IPS DF 19.7 (cell line): Measurements from ENCODE around the gene MEGF6.

ENCODE experiments used
- DNase-seq: peaks from one replicate; pipeline ENCODE4 v3.0.0-alpha.2; 2013; ENCODE audit warnings: low read depth, low spot score

Gene MEGF6

GRCh38 chr1:3571263-3571662, 40.0 kb downstream of the MEGF6 start:
- DNase-seq = no peak

DNA sequence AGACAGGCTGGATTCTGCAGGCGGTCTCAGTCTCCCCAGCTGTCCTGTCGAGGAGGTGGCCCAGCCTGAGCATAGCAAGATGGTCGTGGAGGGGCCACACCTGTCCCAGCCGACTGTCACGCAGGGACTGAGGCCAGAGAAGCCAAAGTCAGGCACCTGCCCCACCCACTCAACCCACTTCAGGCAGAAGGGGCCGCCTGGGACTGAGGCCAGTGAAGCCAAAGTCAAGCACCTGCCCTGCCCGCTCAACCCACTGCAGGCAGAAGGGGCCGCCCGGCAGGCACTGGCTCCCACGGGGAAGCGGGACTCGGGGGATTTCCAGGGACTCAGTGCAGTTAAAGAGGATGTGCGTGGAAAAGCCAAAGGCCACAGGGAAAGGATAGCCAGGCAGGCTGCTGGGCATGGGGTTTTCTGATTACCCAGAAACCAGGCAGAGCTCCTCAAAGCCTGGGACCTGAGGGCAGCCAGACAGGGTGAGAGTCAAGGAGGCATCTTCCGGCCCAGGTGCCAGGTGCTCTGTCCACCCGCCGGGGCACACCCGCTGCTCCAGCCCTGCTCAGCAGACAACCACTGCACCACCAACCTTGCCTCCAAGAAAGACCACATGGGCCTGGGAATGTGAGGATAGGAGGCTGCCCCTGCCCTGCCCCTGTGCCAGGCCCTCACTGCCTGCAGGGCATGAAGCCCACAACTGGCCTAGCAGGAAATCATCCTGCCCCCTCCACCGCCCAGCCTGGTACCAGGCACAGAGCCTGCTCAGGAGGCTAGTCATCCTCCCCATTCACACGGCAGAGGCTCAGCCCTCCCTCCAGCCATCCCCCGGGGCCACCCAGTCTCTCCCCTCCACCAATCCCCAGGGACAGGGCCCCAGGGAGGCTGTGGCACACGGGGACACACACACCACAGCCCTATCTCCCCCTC, 41.0 kb downstream of the MEGF6 start:
- DNase-seq = no peak

DNA sequence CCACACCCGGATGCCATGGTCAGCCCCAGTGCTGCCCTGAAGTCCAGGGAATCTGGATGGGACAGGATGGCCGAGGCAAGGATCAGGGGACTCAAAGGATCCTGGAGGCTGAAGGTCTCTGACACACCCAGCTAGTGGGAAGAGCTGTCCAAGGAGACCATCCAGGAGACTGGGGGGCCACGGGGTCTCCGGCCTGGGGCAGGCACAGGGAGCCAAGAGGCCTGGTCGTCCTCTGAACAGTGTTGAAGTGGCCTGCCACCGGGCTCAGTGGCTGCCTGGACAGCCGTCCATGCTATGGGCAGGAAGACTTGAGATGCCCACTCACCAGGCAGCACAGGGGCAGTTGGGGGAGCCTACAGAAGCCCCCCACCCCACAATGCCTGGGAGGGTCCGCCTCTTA, 41.9 kb downstream of the MEGF6 start:
- DNase-seq = no peak

DNA sequence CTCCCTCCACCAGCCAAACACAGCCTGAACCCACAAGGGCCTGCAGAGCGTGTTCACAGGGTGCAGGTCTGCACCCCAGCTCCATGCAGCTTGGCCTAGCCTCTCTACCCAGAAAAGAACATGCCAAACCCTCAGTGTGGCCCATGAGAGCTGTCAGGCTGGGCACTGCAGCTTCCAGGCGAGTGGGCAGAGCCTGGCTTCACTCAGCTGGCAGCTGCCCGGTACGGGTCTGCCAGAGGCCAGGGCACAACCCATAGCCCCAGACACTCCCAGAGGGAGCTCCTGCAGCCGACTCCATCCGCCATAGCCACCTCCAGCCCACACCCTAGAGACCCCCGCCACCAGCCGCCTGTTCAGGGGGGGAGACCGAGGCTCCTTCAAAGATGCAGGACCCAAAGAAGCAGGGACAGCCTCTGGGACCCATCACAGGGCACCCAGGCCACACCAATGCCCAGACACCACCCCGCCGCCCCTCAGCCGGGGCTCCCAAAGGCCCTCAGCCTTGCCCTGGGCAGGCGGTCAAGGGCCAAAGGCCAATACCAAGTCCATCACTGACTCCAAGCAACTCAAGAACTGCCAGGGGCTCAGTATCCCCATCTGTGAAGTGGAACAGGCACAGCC, 42.4 kb downstream of the MEGF6 start:
- no peak for DNase-seq

- DNase-seq = no peak
Observed at GRCh38 chr1:3566951-3567804, 44.1 kb downstream of the MEGF6 start.

DNA sequence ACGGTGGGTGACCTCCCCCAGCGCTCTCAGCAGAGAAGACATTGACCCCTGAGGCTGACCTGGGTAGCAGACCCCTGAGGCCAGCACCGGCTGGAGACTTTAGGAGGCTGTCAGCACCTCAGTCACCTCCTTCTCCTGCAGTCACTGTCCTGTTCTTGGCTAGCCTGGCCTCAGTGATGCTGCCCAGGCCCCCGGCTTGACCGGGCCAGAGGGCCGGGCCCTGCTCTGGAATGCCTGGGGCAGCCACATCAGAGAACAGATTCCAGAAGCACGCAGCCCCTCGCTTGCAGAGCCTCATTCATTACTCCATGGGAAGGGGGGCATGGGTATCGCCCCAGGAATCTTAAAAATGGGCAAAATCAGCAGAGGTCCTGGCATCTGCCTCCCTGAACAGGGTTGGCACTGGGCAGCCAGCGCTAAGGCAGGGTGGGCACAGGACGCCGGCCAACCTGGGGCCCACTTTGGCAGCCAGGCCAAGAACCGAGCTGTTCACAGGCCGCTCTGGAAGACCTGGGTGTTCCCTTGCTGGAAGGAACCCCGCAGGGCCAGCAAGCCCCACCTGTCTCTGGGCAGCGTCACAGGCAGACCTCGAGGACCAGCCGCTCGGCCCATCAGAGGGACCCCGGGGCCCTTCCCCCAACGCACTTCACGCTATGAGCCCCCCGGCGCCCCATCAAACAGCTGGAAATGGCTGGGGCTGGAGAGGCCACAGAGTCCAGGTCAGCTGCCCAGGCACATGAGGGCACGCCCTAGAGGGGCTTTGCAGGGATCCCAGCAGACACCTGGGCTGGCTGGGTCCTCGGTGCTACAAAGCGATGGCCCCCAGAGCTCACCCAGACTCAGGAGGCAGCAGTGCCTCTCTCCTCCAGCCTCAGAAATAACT, 45.1 kb downstream of the MEGF6 start:
- DNase-seq = no peak

DNA sequence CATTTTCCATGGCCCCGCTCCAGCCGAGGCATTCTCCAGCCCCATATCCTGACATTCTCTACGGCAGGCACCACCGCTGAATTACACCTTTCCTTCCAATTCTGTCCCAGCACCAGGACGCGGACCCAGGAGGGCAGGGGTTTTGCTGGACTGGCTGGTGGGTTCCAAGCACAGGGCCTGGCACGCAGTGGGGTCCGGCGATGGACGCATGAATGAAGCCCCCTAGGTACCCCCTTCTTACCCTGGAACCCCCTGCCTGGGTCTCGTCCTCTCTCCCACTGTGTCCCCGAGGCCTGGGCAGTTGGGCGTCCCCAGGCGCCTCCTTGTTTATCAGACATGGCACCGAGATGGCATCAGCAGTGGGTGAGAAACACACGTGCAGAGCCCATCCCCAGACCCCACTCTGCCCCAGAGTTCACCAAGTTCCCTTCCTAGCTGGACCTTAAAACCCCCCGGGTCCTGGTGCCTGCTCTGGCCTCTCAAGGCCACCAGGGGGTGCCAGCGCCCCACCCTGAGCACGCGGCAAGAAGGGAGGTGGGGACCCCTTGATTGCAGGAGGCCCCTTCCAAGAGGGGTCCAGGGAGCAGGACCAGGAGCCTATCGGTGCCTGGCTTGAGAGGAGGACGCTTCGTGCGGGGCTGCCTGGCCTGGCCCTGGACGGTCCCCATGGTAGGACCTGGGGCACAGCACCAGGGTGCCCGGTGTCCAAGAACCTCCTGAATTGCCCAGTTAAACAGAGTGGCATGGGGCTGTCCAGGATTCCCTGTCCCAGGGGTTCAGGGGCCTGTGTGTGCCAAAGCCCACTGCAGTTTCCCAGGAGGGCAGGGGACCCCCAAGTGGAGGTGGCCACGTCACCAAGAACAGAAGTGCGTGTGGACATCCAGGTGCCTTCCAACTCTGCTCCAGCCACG, 46.1 kb downstream of the MEGF6 start:
- DNase-seq = no peak

- no peak for DNase-seq
Observed at GRCh38 chr1:3563610-3564009, 47.7 kb downstream of the MEGF6 start.

DNA sequence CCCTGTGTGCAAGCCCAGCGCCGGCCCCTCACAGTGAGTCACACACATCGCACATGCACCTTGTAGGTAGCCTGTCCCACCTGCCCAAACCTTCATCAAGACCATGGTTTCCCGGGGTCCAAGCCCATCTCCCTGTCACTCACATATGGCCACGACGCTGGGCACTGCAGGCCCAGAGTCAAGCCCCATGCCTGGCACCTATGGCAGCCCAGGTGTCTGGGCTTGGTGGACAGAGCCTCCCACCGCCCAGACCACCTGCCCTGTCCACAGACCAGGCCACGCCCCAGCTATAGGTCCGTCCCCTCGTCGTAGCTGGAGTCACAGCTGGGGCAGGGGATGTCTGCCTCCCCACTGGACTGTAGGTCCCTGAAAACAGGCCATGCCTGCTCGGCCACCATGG, 48.2 kb downstream of the MEGF6 start:
- DNase-seq = no peak

GRCh38 chr1:3562712-3563111, 48.6 kb downstream of the MEGF6 start:
- no peak for DNase-seq

DNA sequence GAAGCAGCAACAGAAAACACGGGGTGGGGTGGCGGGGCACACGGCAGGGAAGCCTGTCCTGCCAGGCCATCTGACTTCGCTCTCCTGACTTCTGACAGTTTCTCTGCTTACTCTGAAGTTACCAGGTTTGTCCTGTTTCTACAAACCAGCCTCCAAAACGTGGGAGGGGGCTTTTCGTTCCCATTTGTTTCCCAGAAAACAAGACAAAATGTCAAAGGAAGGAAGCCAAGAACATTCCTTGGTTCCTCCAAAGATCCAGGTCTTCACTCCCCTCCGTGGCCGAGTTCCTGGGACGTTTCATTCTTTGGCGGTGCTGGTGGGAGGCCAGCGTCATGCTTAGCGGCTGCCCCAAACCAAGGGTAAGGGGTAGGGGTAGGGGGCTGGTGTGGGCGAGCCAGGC, 49.6 kb downstream of the MEGF6 start:
- no peak for DNase-seq

DNA sequence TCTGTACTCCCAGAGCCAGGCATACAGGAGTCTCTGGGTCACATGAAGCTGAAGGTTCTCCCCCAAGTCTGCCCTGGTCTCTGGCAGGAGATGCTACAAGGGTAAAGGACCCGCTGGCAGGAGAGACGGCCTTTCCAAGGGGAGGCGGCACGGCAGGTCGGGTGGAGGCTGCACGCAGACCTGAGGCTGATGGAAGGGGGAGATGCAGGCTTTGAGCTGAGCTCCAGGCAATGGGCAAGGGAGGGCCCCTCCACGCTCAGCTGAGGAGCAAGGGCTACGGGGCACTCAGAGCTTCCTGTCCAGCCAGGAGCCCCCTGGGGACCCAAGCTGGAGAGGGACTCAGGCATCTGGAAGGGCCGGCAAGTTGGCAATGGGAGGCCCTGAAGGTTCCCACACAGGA, 50.3 kb downstream of the MEGF6 start:
- DNase-seq = no peak

- DNase-seq = no peak
Observed at GRCh38 chr1:3560251-3560871, 50.9 kb downstream of the MEGF6 start.

- DNase-seq = no peak
Observed at GRCh38 chr1:3558036-3558726, 53.1 kb downstream of the MEGF6 start.

DNA sequence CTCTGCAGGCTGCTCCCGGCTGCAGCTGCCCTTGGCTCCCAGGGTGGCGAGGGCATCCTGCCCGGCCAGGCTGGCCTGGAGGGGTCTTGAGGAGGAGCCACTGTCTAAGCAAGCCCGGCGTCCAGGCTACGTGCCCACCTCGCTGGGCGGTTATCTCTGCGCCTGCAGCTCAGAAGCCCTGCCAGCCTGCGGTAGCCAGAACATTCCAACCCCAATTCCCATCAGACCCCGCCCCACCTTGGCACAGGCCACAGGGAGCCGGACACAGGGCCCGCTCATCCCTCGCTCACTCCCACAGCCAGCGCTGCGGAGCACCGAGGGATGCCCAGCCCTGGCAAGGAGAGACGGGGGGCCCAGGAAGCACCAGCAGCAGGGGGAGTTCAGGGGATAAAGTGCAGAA, 53.9 kb downstream of the MEGF6 start:
- DNase-seq = no peak

GRCh38 chr1:3556336-3556735, 55.0 kb downstream of the MEGF6 start:
- DNase-seq = no peak

GRCh38 chr1:3555131-3555920, 56.0 kb downstream of the MEGF6 start:
- no peak for DNase-seq

GRCh38 chr1:3553940-3554223, 57.4 kb downstream of the MEGF6 start:
- DNase-seq = no peak
